WTC11 (cell line): ENCODE data around the gene CD209.

Experiments used
- FOXP1 ChIP-seq: sonication (generic); formaldehyde crosslinking; IDR thresholded peaks from 2 replicates; pipeline ENCODE4 v1.8.0; 2022; ENCODE audit warnings: missing genetic modification reagents, mild to moderate bottlenecking, moderate library complexity, borderline replicate concordance
- ZNF219 ChIP-seq: sonication (generic); formaldehyde crosslinking; IDR thresholded peaks from 2 replicates; pipeline ENCODE4 v1.8.0; 2023; ENCODE audit warnings: missing genetic modification reagents, mild to moderate bottlenecking, borderline replicate concordance
- ZNF317 ChIP-seq: sonication (generic); formaldehyde crosslinking; IDR thresholded peaks from 2 replicates; pipeline ENCODE4 v1.8.1; 2023; ENCODE audit warnings: low read depth, mild to moderate bottlenecking, moderate library complexity, missing genetic modification reagents, borderline replicate concordance
- TF ChIP-seq, protein P1 (sequence below): fragments of 250-450 bp; sonication (Bioruptor Pico); IDR thresholded peaks from 2 replicates; pipeline ENCODE4 v2.1.2; 2022; ENCODE audit warnings: mild to moderate bottlenecking, moderate library complexity
- TF ChIP-seq, protein P2 (sequence below): sonication (generic); formaldehyde crosslinking; IDR thresholded peaks from 2 replicates; pipeline ENCODE4 v1.8.1; 2022; ENCODE audit warnings: low read depth, missing genetic modification reagents, borderline replicate concordance
- TF ChIP-seq, protein P3 (sequence below): fragments of 200-600 bp; IDR thresholded peaks from 2 replicates; pipeline ENCODE4 v1.8.0; 2022; ENCODE audit warnings: antibody characterized with exemption
- TF ChIP-seq, protein P4 (sequence below): sonication (generic); formaldehyde crosslinking; IDR thresholded peaks from 2 replicates; pipeline ENCODE4 v1.8.1; 2022; ENCODE audit warnings: low read depth, mild to moderate bottlenecking, moderate library complexity, missing genetic modification reagents, borderline replicate concordance

DNA sequence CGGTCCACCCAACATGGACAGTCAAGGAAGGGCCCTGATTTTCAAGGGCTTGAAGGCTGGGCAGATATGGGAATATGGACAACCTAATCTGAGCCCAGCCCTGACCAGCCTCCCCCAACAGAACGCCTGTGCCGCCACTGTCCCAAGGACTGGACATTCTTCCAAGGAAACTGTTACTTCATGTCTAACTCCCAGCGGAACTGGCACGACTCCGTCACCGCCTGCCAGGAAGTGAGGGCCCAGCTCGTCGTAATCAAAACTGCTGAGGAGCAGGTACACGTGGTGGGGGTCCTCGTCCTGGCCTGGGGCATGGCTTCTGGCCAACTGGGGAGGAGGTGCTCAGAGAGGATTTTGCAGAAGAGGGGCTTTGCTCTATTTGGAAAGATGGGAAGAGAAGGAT lies 19.2 kb upstream of the CD209 start:
- no peak for TF ChIP-seq ZNF317
- TF ChIP-seq, protein P1, sequence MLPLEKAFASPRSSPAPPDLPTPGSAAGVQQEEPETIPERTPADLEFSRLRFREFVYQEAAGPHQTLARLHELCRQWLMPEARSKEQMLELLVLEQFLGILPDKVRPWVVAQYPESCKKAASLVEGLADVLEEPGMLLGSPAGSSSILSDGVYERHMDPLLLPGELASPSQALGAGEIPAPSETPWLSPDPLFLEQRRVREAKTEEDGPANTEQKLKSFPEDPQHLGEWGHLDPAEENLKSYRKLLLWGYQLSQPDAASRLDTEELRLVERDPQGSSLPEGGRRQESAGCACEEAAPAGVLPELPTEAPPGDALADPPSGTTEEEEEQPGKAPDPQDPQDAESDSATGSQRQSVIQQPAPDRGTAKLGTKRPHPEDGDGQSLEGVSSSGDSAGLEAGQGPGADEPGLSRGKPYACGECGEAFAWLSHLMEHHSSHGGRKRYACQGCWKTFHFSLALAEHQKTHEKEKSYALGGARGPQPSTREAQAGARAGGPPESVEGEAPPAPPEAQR (CRISPR knock-in tag): no peak
- TF ChIP-seq, protein P2, sequence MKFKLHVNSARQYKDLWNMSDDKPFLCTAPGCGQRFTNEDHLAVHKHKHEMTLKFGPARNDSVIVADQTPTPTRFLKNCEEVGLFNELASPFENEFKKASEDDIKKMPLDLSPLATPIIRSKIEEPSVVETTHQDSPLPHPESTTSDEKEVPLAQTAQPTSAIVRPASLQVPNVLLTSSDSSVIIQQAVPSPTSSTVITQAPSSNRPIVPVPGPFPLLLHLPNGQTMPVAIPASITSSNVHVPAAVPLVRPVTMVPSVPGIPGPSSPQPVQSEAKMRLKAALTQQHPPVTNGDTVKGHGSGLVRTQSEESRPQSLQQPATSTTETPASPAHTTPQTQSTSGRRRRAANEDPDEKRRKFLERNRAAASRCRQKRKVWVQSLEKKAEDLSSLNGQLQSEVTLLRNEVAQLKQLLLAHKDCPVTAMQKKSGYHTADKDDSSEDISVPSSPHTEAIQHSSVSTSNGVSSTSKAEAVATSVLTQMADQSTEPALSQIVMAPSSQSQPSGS (CRISPR knock-in tag): no peak
- TF ChIP-seq ZNF219 (CRISPR knock-in tag): no peak
- TF ChIP-seq, protein P3, sequence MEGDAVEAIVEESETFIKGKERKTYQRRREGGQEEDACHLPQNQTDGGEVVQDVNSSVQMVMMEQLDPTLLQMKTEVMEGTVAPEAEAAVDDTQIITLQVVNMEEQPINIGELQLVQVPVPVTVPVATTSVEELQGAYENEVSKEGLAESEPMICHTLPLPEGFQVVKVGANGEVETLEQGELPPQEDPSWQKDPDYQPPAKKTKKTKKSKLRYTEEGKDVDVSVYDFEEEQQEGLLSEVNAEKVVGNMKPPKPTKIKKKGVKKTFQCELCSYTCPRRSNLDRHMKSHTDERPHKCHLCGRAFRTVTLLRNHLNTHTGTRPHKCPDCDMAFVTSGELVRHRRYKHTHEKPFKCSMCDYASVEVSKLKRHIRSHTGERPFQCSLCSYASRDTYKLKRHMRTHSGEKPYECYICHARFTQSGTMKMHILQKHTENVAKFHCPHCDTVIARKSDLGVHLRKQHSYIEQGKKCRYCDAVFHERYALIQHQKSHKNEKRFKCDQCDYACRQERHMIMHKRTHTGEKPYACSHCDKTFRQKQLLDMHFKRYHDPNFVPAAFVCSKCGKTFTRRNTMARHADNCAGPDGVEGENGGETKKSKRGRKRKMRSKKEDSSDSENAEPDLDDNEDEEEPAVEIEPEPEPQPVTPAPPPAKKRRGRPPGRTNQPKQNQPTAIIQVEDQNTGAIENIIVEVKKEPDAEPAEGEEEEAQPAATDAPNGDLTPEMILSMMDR: no peak
- TF ChIP-seq, protein P4, sequence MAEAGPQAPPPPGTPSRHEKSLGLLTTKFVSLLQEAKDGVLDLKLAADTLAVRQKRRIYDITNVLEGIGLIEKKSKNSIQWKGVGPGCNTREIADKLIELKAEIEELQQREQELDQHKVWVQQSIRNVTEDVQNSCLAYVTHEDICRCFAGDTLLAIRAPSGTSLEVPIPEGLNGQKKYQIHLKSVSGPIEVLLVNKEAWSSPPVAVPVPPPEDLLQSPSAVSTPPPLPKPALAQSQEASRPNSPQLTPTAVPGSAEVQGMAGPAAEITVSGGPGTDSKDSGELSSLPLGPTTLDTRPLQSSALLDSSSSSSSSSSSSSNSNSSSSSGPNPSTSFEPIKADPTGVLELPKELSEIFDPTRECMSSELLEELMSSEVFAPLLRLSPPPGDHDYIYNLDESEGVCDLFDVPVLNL (CRISPR knock-in tag): no peak
- no peak for TF ChIP-seq FOXP1 (CRISPR knock-in tag)
